Stimulated activated CD4-positive, alpha-beta T cell treated with anti-CD3 and anti-CD28 coated beads, Interleukin-12 subunit alpha, Interleukin-12 subunit beta, amount 100 ng/mL, for 24 hours (primary cell): Measurements from ENCODE around the gene GRIK3.
"Not testable (repeated sequence)": the region's sequence is repeated elsewhere in the genome, so short reads cannot be mapped to it uniquely, and the experiment has no call there.

Source experiments
- DNase-seq, 2 experiments: peaks; one replicate each; pipeline ENCODE4 v3.0.0-alpha.2; 2020; ENCODE audit warnings: low read depth in 2 of 2

Gene GRIK3

GRCh38 chr1:36942148-36942547 is 92.2 kb downstream of the GRIK3 start:
- no peak for DNase-seq

GRCh38 chr1:36941316-36941978 is 92.9 kb downstream of the GRIK3 start:
- DNase-seq, result no peak

GRCh38 chr1:36938819-36939218 is 95.5 kb downstream of the GRIK3 start:
- DNase-seq, result no peak

GRCh38 chr1:36937371-36937770 is 96.9 kb downstream of the GRIK3 start:
- DNase-seq, result no peak

- DNase-seq, result no peak
Measured at GRCh38 chr1:36934061-36934460, 100.3 kb downstream of the GRIK3 start.

GRCh38 chr1:36927826-36928225 is 106.5 kb downstream of the GRIK3 start:
- no peak for DNase-seq

- DNase-seq, result no peak
Measured at GRCh38 chr1:36925251-36925650, 109.1 kb downstream of the GRIK3 start.

- peak in 1 of 2 experiments; percentile 24 for DNase-seq
Measured at GRCh38 chr1:36924282-36924811, 110.0 kb downstream of the GRIK3 start.

GRCh38 chr1:36922593-36923426 is 111.5 kb downstream of the GRIK3 start:
- DNase-seq, result no peak

- no peak for DNase-seq
Measured at GRCh38 chr1:36922071-36922470, 112.2 kb downstream of the GRIK3 start.

GRCh38 chr1:36920801-36921405 is 113.4 kb downstream of the GRIK3 start:
- no peak for DNase-seq

- no peak for DNase-seq
Measured at GRCh38 chr1:36920371-36920770, 113.9 kb downstream of the GRIK3 start.

- no peak for DNase-seq
Measured at GRCh38 chr1:36919491-36920145, 114.7 kb downstream of the GRIK3 start.

GRCh38 chr1:36918604-36919003 is 115.7 kb downstream of the GRIK3 start:
- DNase-seq, result no peak

GRCh38 chr1:36916542-36916941 is 117.8 kb downstream of the GRIK3 start:
- not testable (repeated sequence) for DNase-seq

GRCh38 chr1:36913484-36914060 is 120.7 kb downstream of the GRIK3 start:
- no peak for DNase-seq

GRCh38 chr1:36913016-36913415 is 121.3 kb downstream of the GRIK3 start:
- DNase-seq, result no peak

GRCh38 chr1:36912365-36912865 is 121.9 kb downstream of the GRIK3 start:
- DNase-seq, result no peak

GRCh38 chr1:36911561-36912364 is 122.6 kb downstream of the GRIK3 start:
- no peak for DNase-seq

- no peak for DNase-seq
Measured at GRCh38 chr1:36910886-36911540, 123.3 kb downstream of the GRIK3 start.
